Esophagus mucosa (tissue), 1 donor: Measurements from ENCODE around the gene C18orf54. TPM values are rescaled to one million over a fixed set of nuclear protein-coding genes. Genes with fewer than 3 reads are reported as not detected.
"Not testable (repeated sequence)": the region's sequence is repeated elsewhere in the genome, so short reads cannot be mapped to it uniquely, and the experiment has no call there.

ENCODE experiments used
- ATAC-seq: fragments of 200-7000 bp; cut with Tn5 transposase; one replicate; pipeline ENCODE4 v1.9.1; 2020
- total RNA-seq: library from RNA; stranded (reverse); gene quantifications from one replicate; pipeline ENCODE4 v1.2.4, GENCODE V29; 2023
- donor health status: DM: yes; HTN: yes; CAD: no.

Gene C18orf54
- 2.7 TPM for total RNA-seq

DNA sequence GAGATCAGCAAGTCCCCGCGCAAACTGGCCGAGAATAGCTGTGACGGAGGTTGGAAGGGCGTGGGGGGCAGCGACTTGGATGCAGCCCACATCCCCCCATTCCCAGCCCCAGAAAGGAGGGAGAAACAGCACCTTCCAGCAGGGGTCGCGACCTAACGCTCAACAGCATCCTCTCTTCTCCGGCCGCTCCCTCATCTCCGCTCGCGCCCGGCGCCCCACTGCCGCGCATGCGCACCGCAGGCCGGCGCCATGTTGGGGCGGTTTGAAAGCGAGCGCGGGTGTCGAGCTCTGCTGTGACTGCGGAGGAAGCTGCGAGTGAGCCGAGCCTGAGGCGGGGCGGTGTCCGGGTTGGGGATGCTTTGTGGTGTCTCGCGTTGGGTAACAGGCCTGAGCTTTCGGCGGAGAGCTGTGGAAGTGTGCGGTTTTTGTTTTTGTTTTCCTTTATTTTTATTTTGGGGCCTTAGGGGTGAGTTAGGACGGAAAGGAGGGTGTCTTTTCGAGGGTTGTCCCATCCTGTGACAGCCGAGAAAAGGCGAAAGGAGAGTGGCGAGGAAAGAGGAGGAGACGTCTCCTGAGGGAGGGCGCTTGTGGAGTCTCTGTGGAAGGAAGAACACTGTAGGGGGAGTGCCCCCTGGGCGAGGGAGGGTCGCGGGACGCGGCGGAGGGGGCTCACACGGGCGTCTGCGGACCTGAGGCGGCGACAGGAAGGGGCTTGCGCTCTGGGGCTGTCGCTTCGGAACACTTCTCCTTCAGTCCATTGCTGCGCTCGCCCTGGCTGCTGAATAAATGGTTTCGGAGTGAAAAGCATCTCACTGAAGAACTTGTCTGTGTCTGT is at the start of gene C18orf54, which contains the start of gene STARD6:
TSS of gene C18orf54 (plus strand) at position 247 of the 835 bp plus-strand sequence. CDS start 2,667 bp downstream, outside the sequence.
TSS of gene STARD6 (minus strand) at position 199 of the 835 bp plus-strand sequence. CDS start 3,285 bp downstream, outside the sequence.
- ATAC-seq = peak; percentile 98

GRCh38 chr18:54309564-54309963 is 48.1 kb upstream of the C18orf54 start:
- not testable (repeated sequence) for ATAC-seq

- no peak for ATAC-seq
Measured at GRCh38 chr18:54316071-54316820, 41.5 kb upstream of the C18orf54 start.

DNA sequence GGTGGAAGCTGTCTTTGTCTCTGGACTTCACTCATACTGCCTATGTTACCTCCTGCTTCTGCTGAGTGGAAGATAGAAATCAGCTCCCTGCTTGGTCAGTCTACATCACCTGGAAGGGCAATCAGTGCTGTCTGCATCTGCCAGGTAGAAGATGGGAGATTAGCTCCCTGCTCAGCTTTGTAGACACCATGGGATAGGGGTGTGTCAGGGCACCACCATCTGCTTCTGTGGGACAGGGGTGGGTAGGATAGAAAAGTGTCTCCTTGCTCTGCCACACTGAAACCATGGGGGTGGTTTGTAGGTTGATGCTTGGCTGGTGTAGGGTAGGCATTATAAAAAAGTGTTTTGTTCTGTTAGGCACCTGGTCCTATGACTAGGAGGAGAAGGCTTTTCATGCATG is 34.1 kb upstream of the C18orf54 start:
- ATAC-seq = no peak

- ATAC-seq = no peak
Measured at GRCh38 chr18:54323970-54324369, 33.7 kb upstream of the C18orf54 start.

- no peak for ATAC-seq
Measured at GRCh38 chr18:54327818-54328217, 29.9 kb upstream of the C18orf54 start.

DNA sequence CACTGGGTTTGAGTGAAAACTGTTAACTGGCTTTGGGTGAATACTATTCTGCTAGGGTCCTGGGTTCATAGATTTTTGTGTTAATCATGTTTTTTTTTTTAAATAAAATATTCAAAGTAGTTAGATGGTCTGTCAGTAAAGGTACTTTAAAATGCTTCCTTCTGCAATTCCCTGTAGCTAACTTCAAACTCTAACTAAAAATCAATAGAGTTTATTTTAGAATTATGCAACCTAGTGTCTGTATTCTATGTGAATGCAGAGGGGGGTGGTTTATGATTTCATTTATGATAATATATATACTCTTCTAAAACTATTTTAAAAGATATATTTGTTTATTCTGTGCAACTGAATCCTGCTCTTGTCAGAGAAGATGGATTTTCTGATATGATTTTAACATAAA is 27.9 kb upstream of the C18orf54 start:
- no peak for ATAC-seq

- ATAC-seq = no peak
Measured at GRCh38 chr18:54330768-54331548, 26.7 kb upstream of the C18orf54 start.

GRCh38 chr18:54335638-54336173 is 22.0 kb upstream of the C18orf54 start:
- no peak for ATAC-seq

DNA sequence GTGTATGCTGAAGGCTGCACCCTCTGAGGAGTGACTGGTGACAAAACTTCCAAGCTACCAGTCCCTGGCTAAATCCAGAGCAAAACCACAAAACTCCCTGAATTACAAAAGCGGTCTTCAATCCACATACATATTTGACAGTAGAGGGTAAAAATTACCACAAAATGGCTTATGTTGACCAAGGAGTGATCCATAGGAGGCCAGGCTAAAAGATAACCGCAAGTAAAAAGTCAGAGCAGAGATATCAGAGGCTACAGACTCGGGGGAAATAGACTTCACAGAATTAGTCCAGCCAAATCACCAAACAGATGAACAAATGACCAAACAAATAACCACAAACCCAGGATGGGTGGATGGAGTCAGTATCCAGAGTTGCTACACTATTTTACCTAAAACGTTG is 19.5 kb upstream of the C18orf54 start:
- ATAC-seq = no peak

DNA sequence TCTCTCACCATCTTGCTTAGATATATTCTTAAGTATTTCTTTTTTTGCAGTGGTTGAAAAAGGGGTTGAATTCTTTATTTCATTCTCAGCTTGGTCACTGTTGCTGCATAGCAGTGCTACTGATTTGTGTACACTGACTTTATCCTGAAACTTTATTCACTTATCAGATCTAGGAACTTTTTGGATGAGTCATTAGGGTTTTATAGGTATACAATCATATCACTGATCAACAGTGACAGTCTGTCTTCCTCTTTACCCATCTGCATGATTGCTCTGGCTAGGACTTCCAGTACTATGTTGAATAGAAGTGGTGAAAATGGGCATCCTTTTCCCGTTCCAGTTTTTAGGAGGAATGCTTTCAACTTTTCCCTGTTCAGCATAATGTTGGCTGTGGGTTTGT is 6.5 kb upstream of the C18orf54 start:
- ATAC-seq = no peak

DNA sequence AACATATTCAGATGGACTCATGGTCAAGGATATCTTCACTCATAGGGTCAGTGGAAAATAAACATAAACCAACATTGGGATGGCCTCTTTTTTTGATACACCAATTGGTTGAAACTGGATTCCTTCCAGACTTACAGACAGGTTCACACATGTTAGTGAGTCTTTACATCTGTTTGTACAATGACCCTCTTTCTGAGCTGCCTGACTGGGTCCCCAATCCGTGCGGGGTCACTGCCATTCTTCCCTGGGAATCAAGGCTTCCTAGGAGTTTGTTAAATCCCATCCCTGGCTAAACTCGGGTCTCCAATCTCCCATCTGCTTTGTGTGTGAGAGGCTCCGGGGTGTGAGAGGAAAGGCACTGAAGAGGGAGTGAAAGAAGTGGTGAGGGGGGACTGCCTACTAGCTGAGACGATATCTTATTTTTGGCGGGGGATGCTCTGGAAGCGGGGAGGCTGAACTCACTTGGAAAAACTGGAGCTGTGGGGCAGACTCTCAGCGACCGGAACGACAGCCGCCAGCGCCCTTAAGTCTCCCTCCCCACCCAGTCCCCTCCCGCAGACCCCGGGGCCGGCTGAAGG is 535 bp upstream of the C18orf54 start:
- peak; percentile 6 for ATAC-seq

DNA sequence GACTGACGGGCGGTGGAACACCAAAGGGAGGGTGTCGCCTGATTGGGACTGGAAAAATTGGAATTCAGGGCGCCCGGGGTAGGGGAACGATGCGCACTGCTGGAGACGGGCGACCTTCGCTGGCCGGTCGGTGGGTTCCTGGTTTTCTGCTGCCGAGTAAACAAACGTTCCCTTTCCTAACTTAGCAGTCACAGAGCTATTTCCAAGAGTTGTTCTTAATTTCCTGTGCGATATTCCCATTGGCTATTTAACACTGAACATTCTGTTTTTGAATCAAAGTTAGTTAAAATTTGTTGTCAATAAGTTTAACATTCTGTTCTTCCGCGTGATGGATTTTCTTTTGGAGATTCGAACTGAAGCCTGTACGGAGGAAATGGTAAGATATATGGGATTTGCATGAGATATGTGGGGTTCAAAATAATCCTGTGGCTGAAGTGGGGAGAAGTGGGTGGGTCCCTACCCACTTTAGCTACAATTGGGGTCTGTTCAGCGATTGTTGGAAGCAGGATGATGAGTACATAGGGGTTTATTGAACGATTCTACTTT is 862 bp downstream of the C18orf54 start:
- ATAC-seq = no peak

- ATAC-seq = no peak
Measured at GRCh38 chr18:54359233-54359632, 1.5 kb downstream of the C18orf54 start.

- ATAC-seq = no peak
Measured at GRCh38 chr18:54360406-54360805, 2.7 kb downstream of the C18orf54 start.

- ATAC-seq = no peak
Measured at GRCh38 chr18:54378057-54378456, 20.4 kb downstream of the C18orf54 start.

DNA sequence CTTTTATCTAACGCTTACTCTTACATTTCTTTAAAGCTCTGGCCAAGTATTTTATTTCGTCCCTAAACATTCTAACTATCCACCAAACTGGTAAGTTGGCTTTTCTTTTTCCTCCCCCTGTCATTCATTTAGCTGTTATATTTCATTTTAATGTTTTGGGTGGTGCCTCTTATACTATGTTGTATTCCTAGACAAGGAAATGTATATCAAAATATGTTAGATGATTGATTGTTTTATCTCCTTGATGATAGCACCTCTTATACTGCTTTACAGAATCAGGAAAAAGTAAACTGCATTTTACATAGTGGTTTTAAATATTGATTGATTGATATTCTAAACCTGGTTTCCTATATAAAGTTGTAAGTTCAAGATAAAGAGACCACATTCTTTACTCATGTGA is 23.9 kb downstream of the C18orf54 start:
- no peak for ATAC-seq

DNA sequence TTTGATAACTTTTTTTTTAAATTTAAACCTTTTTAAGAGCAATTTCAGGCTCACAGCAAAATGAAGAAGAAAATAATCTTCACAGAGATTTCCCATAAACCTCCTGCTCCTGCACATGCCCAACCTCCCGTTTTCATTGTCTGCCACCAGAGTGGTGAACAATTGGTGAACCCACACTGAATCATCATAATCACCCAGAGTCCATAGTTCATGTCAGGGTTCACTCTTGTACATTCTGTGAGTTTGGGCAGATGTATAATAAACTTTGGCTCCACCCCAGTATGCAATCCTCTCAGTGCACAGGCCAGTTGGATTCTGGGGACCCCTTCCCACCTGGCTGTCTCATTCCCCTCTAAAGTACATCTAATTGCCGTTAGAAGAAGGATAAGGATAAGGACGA is 24.4 kb downstream of the C18orf54 start:
- no peak for ATAC-seq

- ATAC-seq = no peak
Measured at GRCh38 chr18:54382733-54383252, 25.1 kb downstream of the C18orf54 start.

- no peak for ATAC-seq
Measured at GRCh38 chr18:54386043-54386442, 28.3 kb downstream of the C18orf54 start.

DNA sequence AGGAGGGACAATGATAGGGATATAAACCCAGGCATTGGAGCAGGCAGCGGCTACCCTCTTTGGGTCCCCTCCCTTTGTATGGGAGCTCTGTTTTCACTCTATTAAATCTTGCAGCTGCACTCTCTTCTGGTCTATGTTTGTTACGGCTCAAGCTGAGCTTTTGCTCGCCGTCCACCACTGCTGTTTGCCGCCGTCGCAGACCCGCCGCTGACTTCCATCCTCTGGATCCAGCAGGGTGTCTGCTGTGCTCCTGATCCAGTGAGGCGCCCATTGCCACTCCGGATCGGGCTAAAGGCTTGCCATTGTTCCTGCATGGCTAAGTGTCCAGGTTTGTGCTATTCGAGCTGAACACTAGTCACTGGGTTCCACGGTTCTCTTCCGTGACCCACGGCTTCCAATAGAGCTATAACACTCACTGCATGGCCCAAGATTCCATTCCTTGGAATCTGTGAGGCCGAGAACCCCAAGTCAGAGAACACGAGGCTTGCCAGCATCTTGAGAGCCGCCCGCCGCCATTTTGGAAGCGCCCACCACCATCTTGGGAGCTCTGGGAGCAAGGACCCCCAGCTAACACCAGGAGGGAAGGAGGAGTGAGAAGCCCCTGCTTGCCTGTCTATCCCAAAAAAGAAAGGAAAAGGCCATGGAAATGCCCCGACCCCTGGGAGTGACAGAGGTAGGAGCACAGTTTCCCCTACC is 29.2 kb downstream of the C18orf54 start:
- ATAC-seq = not testable (repeated sequence)
